WTC11 (cell line): Measurements from ENCODE around the gene RHOT1. TPM values are rescaled to one million over a fixed set of nuclear protein-coding genes. Genes with fewer than 3 reads are reported as not detected.

Source experiments
- ATAC-seq: fragments of 200-7000 bp; cut with Tn5 transposase; 2 replicates; pipeline ENCODE4 v1.10.0; 2021; ENCODE audit warnings: mild to moderate bottlenecking, moderate library complexity
- CTCF ChIA-PET: fragments of 300-600 bp; sonication (Branson Sonifier 250); formaldehyde crosslinking; loops from one replicate; lab custom pipeline; 2021; ENCODE audit warnings: antibody characterized with exemption; lab: Charles Lee
- POLR2A ChIA-PET: fragments of 350-600 bp; sonication (Branson Sonifier 250); formaldehyde crosslinking; loops from one replicate; lab custom pipeline; 2021; ENCODE audit warnings: antibody characterized with exemption; lab: Charles Lee
- DNase-seq: peaks from one replicate; pipeline ENCODE4 v3.0.0; 2021; ENCODE audit warnings: low spot score
- H3K27ac Mint-ChIP-seq: 2 replicates; pipeline ENCODE4 v1.8.0; 2021; ENCODE audit warnings: mixed read lengths
- H3K27me3 Mint-ChIP-seq: 2 replicates; pipeline ENCODE4 v1.8.0; 2021; ENCODE audit warnings: low read depth, mild to moderate bottlenecking, moderate library complexity, mixed read lengths
- H3K36me3 Mint-ChIP-seq: 2 replicates; pipeline ENCODE4 v1.8.0; 2021; ENCODE audit warnings: mixed read lengths
- H3K4me1 Mint-ChIP-seq: 2 replicates; pipeline ENCODE4 v1.8.0; 2022; ENCODE audit warnings: mixed read lengths
- H3K4me3 Mint-ChIP-seq: 2 replicates; pipeline ENCODE4 v1.8.0; 2021; ENCODE audit warnings: mild to moderate bottlenecking, moderate library complexity, mixed read lengths
- H3K9me3 Mint-ChIP-seq: 2 replicates; pipeline ENCODE4 v1.8.0; 2021; ENCODE audit warnings: mixed read lengths
- CREM ChIP-seq: sonication (generic); formaldehyde crosslinking; IDR thresholded peaks from 2 replicates; pipeline ENCODE4 v1.8.1; 2022; ENCODE audit warnings: mild to moderate bottlenecking, missing genetic modification reagents, moderate library complexity
- NR2C2 ChIP-seq: sonication (generic); formaldehyde crosslinking; IDR thresholded peaks from 2 replicates; pipeline ENCODE4 v1.8.0; 2022; ENCODE audit warnings: mild to moderate bottlenecking, missing genetic modification reagents
- PRRX2 ChIP-seq: fragments of 250-450 bp; sonication (Bioruptor Pico); IDR thresholded peaks from 2 replicates; pipeline ENCODE4 v1.8.0; 2021; ENCODE audit warnings: mild to moderate bottlenecking
- RORB ChIP-seq: fragments of 250-450 bp; sonication (Bioruptor Pico); IDR thresholded peaks from 2 replicates; pipeline ENCODE4 v1.9.0; 2021; ENCODE audit warnings: mild to moderate bottlenecking
- USF1 ChIP-seq: sonication (generic); formaldehyde crosslinking; IDR thresholded peaks from 2 replicates; pipeline ENCODE4 v1.8.0; 2022; ENCODE audit warnings: mild to moderate bottlenecking, missing genetic modification reagents
- ZNF121 ChIP-seq: sonication (generic); formaldehyde crosslinking; IDR thresholded peaks from 2 replicates; pipeline ENCODE4 v1.8.0; 2023; ENCODE audit warnings: missing genetic modification reagents
- ZNF219 ChIP-seq: sonication (generic); formaldehyde crosslinking; IDR thresholded peaks from 2 replicates; pipeline ENCODE4 v1.8.0; 2023; ENCODE audit warnings: missing genetic modification reagents, mild to moderate bottlenecking, borderline replicate concordance
- total RNA-seq: library from RNA; stranded (reverse); gene quantifications from 3 replicates; pipeline ENCODE4 v1.2.3, GENCODE V29; 2021
- TF ChIP-seq, protein P1 (sequence below): sonication (generic); formaldehyde crosslinking; IDR thresholded peaks from 2 replicates; pipeline ENCODE4 v1.8.1; 2022; ENCODE audit warnings: missing genetic modification reagents, borderline replicate concordance
- TF ChIP-seq, protein P2 (sequence below): fragments of 250-450 bp; sonication (Bioruptor Pico); IDR thresholded peaks from 2 replicates; pipeline ENCODE4 v1.9.0; 2021; ENCODE audit warnings: mild to moderate bottlenecking
- TF ChIP-seq, protein P3 (sequence below): sonication (generic); formaldehyde crosslinking; IDR thresholded peaks from 2 replicates; pipeline ENCODE4 v1.8.1; 2022; ENCODE audit warnings: mild to moderate bottlenecking, missing genetic modification reagents, moderate library complexity, borderline replicate concordance
- TF ChIP-seq, protein P4 (sequence below): sonication (generic); formaldehyde crosslinking; IDR thresholded peaks from 2 replicates; pipeline ENCODE4 v1.8.1; 2023; ENCODE audit warnings: mild to moderate bottlenecking, missing genetic modification reagents, moderate library complexity
- TF ChIP-seq, protein P5 (sequence below): sonication (generic); formaldehyde crosslinking; IDR thresholded peaks from 2 replicates; pipeline ENCODE4 v1.8.1; 2023; ENCODE audit warnings: mild to moderate bottlenecking, missing genetic modification reagents, borderline replicate concordance

Gene RHOT1
- total RNA-seq, 1 experiment from 2014 or later: 28.9 TPM

DNA sequence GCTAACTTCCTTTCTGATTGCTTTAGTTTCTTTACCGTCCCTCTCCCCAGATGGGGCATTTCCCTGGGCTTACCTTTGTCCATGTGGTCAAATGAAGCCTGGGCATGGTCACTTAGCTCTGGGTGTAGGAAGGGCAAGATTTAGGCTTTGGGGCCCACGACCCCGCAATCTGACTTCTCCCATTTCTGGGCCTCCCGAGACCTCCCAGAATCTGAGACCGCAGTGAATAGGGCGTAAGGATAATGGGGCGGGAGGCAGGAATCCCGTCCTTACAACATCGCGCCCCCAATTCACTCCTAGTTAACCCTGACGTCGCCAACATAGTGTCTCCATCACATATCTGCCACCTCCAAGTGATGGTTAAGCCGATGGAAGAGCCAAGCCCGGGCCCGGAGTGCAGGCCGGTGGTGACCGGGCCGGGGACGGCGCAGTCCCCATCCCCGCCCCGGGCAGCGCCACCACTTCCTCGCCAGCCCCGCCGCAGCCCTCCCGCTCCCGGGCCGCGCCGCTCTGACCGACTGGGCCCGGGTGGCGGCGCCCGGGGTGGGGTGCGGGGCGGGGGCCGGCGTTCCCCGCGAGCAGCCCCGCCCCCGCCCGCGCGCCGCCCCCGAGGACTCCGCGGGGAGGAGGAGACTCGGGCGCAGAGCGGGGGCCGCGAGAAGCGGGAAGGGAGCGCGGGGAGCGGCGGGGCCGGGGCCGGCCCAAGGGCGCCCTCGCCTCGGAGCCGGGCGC, 123.1 kb downstream of the RHOT1 start, which contains the start of gene RHBDL3 (continued):
- TF ChIP-seq, protein P1, sequence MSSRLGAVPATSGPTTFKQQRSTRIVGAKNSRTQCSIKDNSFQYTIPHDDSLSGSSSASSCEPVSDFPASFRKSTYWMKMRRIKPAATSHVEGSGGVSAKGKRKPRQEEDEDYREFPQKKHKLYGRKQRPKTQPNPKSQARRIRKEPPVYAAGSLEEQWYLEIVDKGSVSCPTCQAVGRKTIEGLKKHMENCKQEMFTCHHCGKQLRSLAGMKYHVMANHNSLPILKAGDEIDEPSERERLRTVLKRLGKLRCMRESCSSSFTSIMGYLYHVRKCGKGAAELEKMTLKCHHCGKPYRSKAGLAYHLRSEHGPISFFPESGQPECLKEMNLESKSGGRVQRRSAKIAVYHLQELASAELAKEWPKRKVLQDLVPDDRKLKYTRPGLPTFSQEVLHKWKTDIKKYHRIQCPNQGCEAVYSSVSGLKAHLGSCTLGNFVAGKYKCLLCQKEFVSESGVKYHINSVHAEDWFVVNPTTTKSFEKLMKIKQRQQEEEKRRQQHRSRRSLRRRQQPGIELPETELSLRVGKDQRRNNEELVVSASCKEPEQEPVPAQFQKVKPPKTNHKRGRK (CRISPR knock-in tag): no peak
- TF ChIP-seq USF1: no peak
- TF ChIP-seq ZNF219: no peak

GRCh38 chr17:32266051-32266388, 123.7 kb downstream of the RHOT1 start:
- ChIA-PET POLR2A (no interaction called here), CTCF (interaction anchor here (0.7 to 2.7 kb wide), 9 partner anchors 10 to 137 kb away, joined by 3 to 23 read pairs (median 4); no protein-coding TSS in a partner anchor)
- H3K27me3 Mint-ChIP-seq: peaks cover 50% of the 10 kb centered on the region
- DNase-seq: no peak
- H3K36me3 Mint-ChIP-seq: no peaks in the 10 kb centered on the region
- TF ChIP-seq, protein P2, sequence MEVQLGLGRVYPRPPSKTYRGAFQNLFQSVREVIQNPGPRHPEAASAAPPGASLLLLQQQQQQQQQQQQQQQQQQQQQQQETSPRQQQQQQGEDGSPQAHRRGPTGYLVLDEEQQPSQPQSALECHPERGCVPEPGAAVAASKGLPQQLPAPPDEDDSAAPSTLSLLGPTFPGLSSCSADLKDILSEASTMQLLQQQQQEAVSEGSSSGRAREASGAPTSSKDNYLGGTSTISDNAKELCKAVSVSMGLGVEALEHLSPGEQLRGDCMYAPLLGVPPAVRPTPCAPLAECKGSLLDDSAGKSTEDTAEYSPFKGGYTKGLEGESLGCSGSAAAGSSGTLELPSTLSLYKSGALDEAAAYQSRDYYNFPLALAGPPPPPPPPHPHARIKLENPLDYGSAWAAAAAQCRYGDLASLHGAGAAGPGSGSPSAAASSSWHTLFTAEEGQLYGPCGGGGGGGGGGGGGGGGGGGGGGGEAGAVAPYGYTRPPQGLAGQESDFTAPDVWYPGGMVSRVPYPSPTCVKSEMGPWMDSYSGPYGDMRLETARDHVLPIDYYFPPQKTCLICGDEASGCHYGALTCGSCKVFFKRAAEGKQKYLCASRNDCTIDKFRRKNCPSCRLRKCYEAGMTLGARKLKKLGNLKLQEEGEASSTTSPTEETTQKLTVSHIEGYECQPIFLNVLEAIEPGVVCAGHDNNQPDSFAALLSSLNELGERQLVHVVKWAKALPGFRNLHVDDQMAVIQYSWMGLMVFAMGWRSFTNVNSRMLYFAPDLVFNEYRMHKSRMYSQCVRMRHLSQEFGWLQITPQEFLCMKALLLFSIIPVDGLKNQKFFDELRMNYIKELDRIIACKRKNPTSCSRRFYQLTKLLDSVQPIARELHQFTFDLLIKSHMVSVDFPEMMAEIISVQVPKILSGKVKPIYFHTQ (CRISPR knock-in tag): no peak
- TF ChIP-seq ZNF121: no peak
- no peak for TF ChIP-seq RORB
- TF ChIP-seq, protein P3, sequence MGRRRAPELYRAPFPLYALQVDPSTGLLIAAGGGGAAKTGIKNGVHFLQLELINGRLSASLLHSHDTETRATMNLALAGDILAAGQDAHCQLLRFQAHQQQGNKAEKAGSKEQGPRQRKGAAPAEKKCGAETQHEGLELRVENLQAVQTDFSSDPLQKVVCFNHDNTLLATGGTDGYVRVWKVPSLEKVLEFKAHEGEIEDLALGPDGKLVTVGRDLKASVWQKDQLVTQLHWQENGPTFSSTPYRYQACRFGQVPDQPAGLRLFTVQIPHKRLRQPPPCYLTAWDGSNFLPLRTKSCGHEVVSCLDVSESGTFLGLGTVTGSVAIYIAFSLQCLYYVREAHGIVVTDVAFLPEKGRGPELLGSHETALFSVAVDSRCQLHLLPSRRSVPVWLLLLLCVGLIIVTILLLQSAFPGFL: no peak
- TF ChIP-seq NR2C2: no peak
- no peak for TF ChIP-seq CREM (CRISPR knock-in tag)
- TF ChIP-seq, protein P4, sequence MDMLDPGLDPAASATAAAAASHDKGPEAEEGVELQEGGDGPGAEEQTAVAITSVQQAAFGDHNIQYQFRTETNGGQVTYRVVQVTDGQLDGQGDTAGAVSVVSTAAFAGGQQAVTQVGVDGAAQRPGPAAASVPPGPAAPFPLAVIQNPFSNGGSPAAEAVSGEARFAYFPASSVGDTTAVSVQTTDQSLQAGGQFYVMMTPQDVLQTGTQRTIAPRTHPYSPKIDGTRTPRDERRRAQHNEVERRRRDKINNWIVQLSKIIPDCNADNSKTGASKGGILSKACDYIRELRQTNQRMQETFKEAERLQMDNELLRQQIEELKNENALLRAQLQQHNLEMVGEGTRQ (CRISPR knock-in tag): no peak
- TF ChIP-seq, protein P5, sequence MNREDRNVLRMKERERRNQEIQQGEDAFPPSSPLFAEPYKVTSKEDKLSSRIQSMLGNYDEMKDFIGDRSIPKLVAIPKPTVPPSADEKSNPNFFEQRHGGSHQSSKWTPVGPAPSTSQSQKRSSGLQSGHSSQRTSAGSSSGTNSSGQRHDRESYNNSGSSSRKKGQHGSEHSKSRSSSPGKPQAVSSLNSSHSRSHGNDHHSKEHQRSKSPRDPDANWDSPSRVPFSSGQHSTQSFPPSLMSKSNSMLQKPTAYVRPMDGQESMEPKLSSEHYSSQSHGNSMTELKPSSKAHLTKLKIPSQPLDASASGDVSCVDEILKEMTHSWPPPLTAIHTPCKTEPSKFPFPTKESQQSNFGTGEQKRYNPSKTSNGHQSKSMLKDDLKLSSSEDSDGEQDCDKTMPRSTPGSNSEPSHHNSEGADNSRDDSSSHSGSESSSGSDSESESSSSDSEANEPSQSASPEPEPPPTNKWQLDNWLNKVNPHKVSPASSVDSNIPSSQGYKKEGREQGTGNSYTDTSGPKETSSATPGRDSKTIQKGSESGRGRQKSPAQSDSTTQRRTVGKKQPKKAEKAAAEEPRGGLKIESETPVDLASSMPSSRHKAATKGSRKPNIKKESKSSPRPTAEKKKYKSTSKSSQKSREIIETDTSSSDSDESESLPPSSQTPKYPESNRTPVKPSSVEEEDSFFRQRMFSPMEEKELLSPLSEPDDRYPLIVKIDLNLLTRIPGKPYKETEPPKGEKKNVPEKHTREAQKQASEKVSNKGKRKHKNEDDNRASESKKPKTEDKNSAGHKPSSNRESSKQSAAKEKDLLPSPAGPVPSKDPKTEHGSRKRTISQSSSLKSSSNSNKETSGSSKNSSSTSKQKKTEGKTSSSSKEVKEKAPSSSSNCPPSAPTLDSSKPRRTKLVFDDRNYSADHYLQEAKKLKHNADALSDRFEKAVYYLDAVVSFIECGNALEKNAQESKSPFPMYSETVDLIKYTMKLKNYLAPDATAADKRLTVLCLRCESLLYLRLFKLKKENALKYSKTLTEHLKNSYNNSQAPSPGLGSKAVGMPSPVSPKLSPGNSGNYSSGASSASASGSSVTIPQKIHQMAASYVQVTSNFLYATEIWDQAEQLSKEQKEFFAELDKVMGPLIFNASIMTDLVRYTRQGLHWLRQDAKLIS (CRISPR knock-in tag): no peak
- TF ChIP-seq PRRX2 (CRISPR knock-in tag): no peak
- H3K27ac Mint-ChIP-seq: no peak overlapping the region
- H3K9me3 Mint-ChIP-seq: no peaks in the 10 kb centered on the region
- H3K4me3 Mint-ChIP-seq: no peak overlapping the region
- H3K4me1 Mint-ChIP-seq: peaks cover 40% of the 10 kb centered on the region
- ATAC-seq: no peak
